K562 (cell line): ENCODE data around the gene SH3BP5. TPM values are rescaled to one million over a fixed set of nuclear protein-coding genes. Genes with fewer than 3 reads are reported as not detected.

Experiments
- ATAC-seq: fragments of 200-7000 bp; cut with Tn5 transposase; 3 replicates; pipeline ENCODE4 v1.9.1; 2020; ENCODE audit warnings: moderate library complexity
- BruUV-seq: library from RNA; stranded (reverse); fragments of 400-500 nt; replicated peaks from 2 replicates; lab custom pipeline; 2021; lab: Mats Ljungman, UMichigan
- CTCF ChIA-PET: fragments of 300-600 bp; formaldehyde crosslinking; extraction: SDS; loops from one replicate; lab custom pipeline; 2021; ENCODE audit warnings: low intra/inter-chr PET ratio; lab: Yijun Ruan, JAX
- POLR2A ChIA-PET: fragments of 300-600, 350-650 bp; sonication (Branson Sonifier 250); formaldehyde crosslinking; extraction: SDS; loops from one replicate; lab custom pipeline; 2021; ENCODE audit warnings: antibody characterized with exemption, inconsistent platforms; lab: Yijun Ruan, JAX
- DNase-seq, 4 experiments: peaks; one replicate each; pipeline versions ENCODE4 v3.0.0 to v3.0.0-alpha.2; 2011 to 2018; ENCODE audit warnings: low spot score in 3 of 4, mixed read lengths in 3 of 4; ENCODE audit errors: extremely low read depth in 1 of 4
- FAIRE-seq: peaks from 2 replicates; lab custom pipeline; 2011; peaks lifted over from hg19 to GRCh38; lab: Jason Lieb, UNC
- H2AFZ ChIP-seq: 2 replicates; pipeline ENCODE4 v1.6.0; 2011; ENCODE audit warnings: low read depth, low read length, control low read depth, inconsistent platforms
- H3K27ac ChIP-seq: fragments of 200-600 bp; 3 replicates; pipeline ENCODE4 v1.8.0; 2011; ENCODE audit warnings: low read depth, mild to moderate bottlenecking, control low read depth, inconsistent platforms, low read length, moderate library complexity, mixed read lengths; ENCODE audit errors: extremely low read depth
- H3K27me3 ChIP-seq, 2 experiments: fragments of 300-600 bp in 1 of 2; 2 replicates in 1 of 2; 3 replicates in 1 of 2; pipeline versions ENCODE4 v1.6.0 to v1.8.0; 2011; ENCODE audit warnings: inconsistent platforms in 2 of 2, low read length in 2 of 2, mild to moderate bottlenecking in 1 of 2, mixed read lengths in 1 of 2, moderate library complexity in 1 of 2; ENCODE audit not compliant: control insufficient read depth in 2 of 2, insufficient read depth in 2 of 2
- H3K36me3 ChIP-seq: fragments of 300-600 bp; 3 replicates; pipeline ENCODE4 v1.8.0; 2011; ENCODE audit warnings: mild to moderate bottlenecking, low read length, inconsistent platforms; ENCODE audit not compliant: control insufficient read depth, insufficient read depth
- H3K4me1 ChIP-seq, 2 experiments: fragments of 200-600 bp in 1 of 2; replicated peaks in 1 of 2; 2 replicates in 1 of 2; 3 replicates in 1 of 2; pipeline versions ENCODE4 v1.5.1 to v1.8.0; 2011; ENCODE audit warnings: inconsistent platforms in 2 of 2, low read length in 2 of 2, mild to moderate bottlenecking in 1 of 2, mixed read lengths in 1 of 2, moderate library complexity in 1 of 2; ENCODE audit not compliant: control insufficient read depth in 2 of 2, insufficient read depth in 2 of 2
- H3K4me2 ChIP-seq: 2 replicates; pipeline ENCODE4 v1.6.1; 2011; ENCODE audit warnings: low read length, control low read depth, inconsistent platforms, mixed read lengths; ENCODE audit not compliant: insufficient read depth
- H3K4me3 ChIP-seq: fragments of 200-600 bp; sonication (generic), shearing (Covaris generic); 2 replicates; pipeline ENCODE4 v1.5.1; 2016; ENCODE audit warnings: control low read depth, inconsistent platforms
- H3K79me2 ChIP-seq: fragments of 200-600 bp; 3 replicates; pipeline ENCODE4 v1.8.0; 2011; ENCODE audit warnings: low read length, inconsistent platforms; ENCODE audit not compliant: control insufficient read depth, insufficient read depth
- H3K9ac ChIP-seq, 2 experiments: 2 replicates each; pipeline versions ENCODE4 v1.6.0 to v1.6.1; 2011; ENCODE audit warnings: low read depth in 2 of 2, low read length in 2 of 2, control low read depth in 1 of 2, inconsistent platforms in 1 of 2, mild to moderate bottlenecking in 1 of 2, mixed read lengths in 1 of 2; ENCODE audit not compliant: insufficient read depth in 1 of 2
- H3K9me1 ChIP-seq: one replicate; pipeline ENCODE4 v1.6.0; 2011; ENCODE audit warnings: inconsistent platforms, mild to moderate bottlenecking, low read length, moderate library complexity; ENCODE audit not compliant: control insufficient read depth, insufficient read depth
- H3K9me3 ChIP-seq: replicated peaks from 2 replicates; pipeline ENCODE4 v1.5.1; 2011; ENCODE audit warnings: low read depth, low read length, inconsistent platforms; ENCODE audit not compliant: control insufficient read depth, insufficient read depth
- H4K20me1 ChIP-seq: replicated peaks from 2 replicates; pipeline ENCODE4 v1.6.1; 2011; ENCODE audit warnings: low read length, inconsistent platforms, mixed read lengths; ENCODE audit not compliant: control insufficient read depth, insufficient read depth
- BDP1 ChIP-seq: IDR thresholded peaks from 3 replicates; pipeline ENCODE4 v1.6.1; 2011; ENCODE audit not compliant: insufficient read length, insufficient read depth
- BRCA1 ChIP-seq, 2 experiments: fragments of 450-650 bp in 1 of 2; sonication (generic) in 1 of 2; formaldehyde crosslinking in 1 of 2; IDR thresholded peaks; 2 replicates each; pipeline versions ENCODE4 v1.5.0 to v1.6.1; 2017 to 2020; ENCODE audit warnings: mild to moderate bottlenecking in 1 of 2, missing genetic modification reagents in 1 of 2
- EP300 ChIP-seq: IDR thresholded peaks from 2 replicates; pipeline ENCODE4 v1.6.1; 2012; ENCODE audit warnings: low read length, improper control_type of control experiment
- GABPB2 ChIP-seq: fragments of 250-450 bp; sonication (Bioruptor Pico); conservative IDR thresholded peaks from 2 replicates; pipeline ENCODE4 v1.5.1; 2021; ENCODE audit warnings: mild to moderate bottlenecking
- GATA2 ChIP-seq: sonication (generic); formaldehyde crosslinking; IDR thresholded peaks from 2 replicates; pipeline ENCODE4 v1.4.0; 2020; ENCODE audit warnings: mild to moderate bottlenecking, missing genetic modification reagents
- IRF9 ChIP-seq: fragments of 450-650 bp; IDR thresholded peaks from 2 replicates; pipeline ENCODE4 v1.6.1; 2016; ENCODE audit warnings: missing biosample characterization, missing genetic modification characterization
- KDM4B ChIP-seq, 2 experiments: fragments of 450-650 bp in 1 of 2; sonication (generic) in 1 of 2; IDR thresholded peaks; 2 replicates each; pipeline ENCODE4 v1.6.1; 2016 to 2017; ENCODE audit warnings: borderline replicate concordance in 2 of 2, antibody characterized with exemption in 1 of 2, low read depth in 1 of 2, mild to moderate bottlenecking in 1 of 2
- LCOR ChIP-seq: sonication (generic); formaldehyde crosslinking; IDR thresholded peaks from 2 replicates; pipeline ENCODE4 v1.8.0; 2022; ENCODE audit warnings: mild to moderate bottlenecking, missing genetic modification reagents
- PHB2 ChIP-seq: fragments of 450-650 bp; IDR thresholded peaks from 2 replicates; pipeline ENCODE4 v1.6.1; 2017; ENCODE audit warnings: low read depth
- ZKSCAN1 ChIP-seq: fragments of 150-350 bp; IDR thresholded peaks from 2 replicates; pipeline ENCODE4 v1.6.1; 2016; ENCODE audit warnings: low read depth, low read length
- ZNF146 ChIP-seq: IDR thresholded peaks from one replicate; pipeline ENCODE4 v1.6.1; 2018; ENCODE audit warnings: missing compliant biosample characterization; ENCODE audit not compliant: unreplicated experiment
- ZNF707 ChIP-seq: fragments of 250-450 bp; sonication (Bioruptor Pico); conservative IDR thresholded peaks from 2 replicates; pipeline ENCODE4 v1.8.0; 2022; ENCODE audit warnings: inconsistent platforms, mild to moderate bottlenecking, moderate library complexity
- WGBS: fragments of 100-300 bp; shearing (Covaris generic); methylation state at CpG from one replicate; pipeline ENCODE4 v1.1.6; 2016; ENCODE audit warnings: low coverage, mixed read lengths; ENCODE audit not compliant: insufficient coverage; ENCODE audit errors: missing lambda C conversion rate; 5-methylcytosine and 5-hydroxymethylcytosine counted together
- in situ Hi-C: fragments of 300-500 bp; cut with MboI; formaldehyde crosslinking; loops from 4 replicates; pipeline ENCODE4 v1.15.0; 2018; ENCODE audit warnings: inconsistent platforms, mixed read lengths
- intact Hi-C: fragments of 100-400 bp; cut with micrococcal nuclease; formaldehyde crosslinking; loops from 2 replicates; pipeline ENCODE4 v1.14.2; 2022
- polyA plus RNA-seq, 8 experiments: library from polyadenylated mRNA; depleted of rRNA in 4 of 8; stranded (reverse) in 5 of 8; unstranded in 3 of 8; fragments of >200 nt; fragmentation: Nextera tagmentation in 2 of 8; fragmentation: Illumina TruSeq in 1 of 8; extraction: Ambion mirVana in 2 of 8; extraction: Trizol in 1 of 8; gene quantifications; 2 replicates each; pipeline versions ENCODE4 v1.2.1 to v1.2.3, GENCODE V29; 2011 to 2014; ENCODE audit warnings: inconsistent platforms in 1 of 8, missing spikeins in 1 of 8
- total RNA-seq, 7 experiments: library from RNA; depleted of rRNA in 6 of 7; stranded (reverse); fragments of >200 nt in 6 of 7; fragmentation: Illumina TruSeq in 2 of 7; extraction: Trizol in 2 of 7; gene quantifications; 2 replicates each; pipeline versions ENCODE4 v1.2.1 to v1.2.3, GENCODE V29; 2011 to 2021; ENCODE audit warnings: low replicate concordance in 1 of 7
- TF ChIP-seq, protein P1 (sequence below), 2 experiments: fragments of 450-650 bp in 1 of 2; sonication (generic) in 1 of 2; formaldehyde crosslinking in 1 of 2; IDR thresholded peaks in 1 of 2; conservative IDR thresholded peaks in 1 of 2; 2 replicates each; pipeline versions ENCODE4 v1.6.1 to v1.8.1; 2016 to 2023; ENCODE audit warnings: mild to moderate bottlenecking in 2 of 2, moderate library complexity in 2 of 2, inconsistent platforms in 1 of 2, missing genetic modification reagents in 1 of 2
- TF ChIP-seq, protein P2 (sequence below): fragments of 450-650 bp; IDR thresholded peaks from 2 replicates; pipeline ENCODE4 v1.6.1; 2016; ENCODE audit warnings: mild to moderate bottlenecking

Gene SH3BP5
- total and polyA plus RNA-seq, 9 of the 15 experiments (the other 6 are each of a cell fraction or from before 2014, with no cell fraction given), result 2.9 to 29.0 (median 14.9) TPM

DNA sequence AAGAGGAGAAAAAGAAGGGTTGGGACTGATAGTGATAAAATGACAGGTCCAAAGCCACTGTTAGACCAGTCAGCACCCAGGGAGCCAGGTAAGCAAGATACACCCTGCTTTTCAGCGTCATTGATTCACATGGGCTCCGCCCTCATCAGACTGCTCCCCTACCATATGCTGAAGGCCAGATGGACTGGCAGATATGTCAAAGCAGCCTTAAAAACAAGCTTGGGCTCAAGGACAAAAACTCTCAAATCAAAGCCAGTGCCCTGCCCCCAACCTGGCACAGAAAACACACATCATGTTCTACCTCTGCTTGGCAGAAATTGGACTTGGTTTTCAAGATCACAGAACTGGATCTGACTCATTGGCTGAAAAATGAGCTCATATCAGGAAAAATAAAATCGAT, 33.4 kb downstream of the SH3BP5 start:
- CTCF ChIA-PET, result no interaction called here
- H4K20me1 ChIP-seq, result no peaks in the 10 kb centered on the region
- DNase-seq, result peak; percentile 67 to 75 (median 72)
- peak; percentile 44 for FAIRE-seq
- peaks cover 18% of the 10 kb centered on the region for H3K36me3 ChIP-seq
- H3K9me1 ChIP-seq, result no peaks in the 10 kb centered on the region
- intact Hi-C loops (no loop called here), in situ Hi-C loops (no loop called here)
- peak; percentile 64 for ATAC-seq
- H3K4me1 ChIP-seq, result peaks cover 36 to 54% of the 10 kb centered on the region in 2 experiments
- H3K27me3 ChIP-seq, result no peaks in the 10 kb centered on the region
- 33% methylated on average over 3 of the region's 3 CpGs for WGBS
- no peak overlapping the region for H3K4me3 ChIP-seq
- H3K79me2 ChIP-seq, result peaks cover 4% of the 10 kb centered on the region; the same call in 1 of the 3 replicates
- POLR2A ChIA-PET, result interaction anchor here (0.6 to 3.5 kb wide), 7 partner anchors 9 to 871 kb away, joined by 3 to 21 read pairs (median 4); no protein-coding TSS in a partner anchor
- no peaks in the 10 kb centered on the region for H3K9me3 ChIP-seq
- no peak overlapping the region for H2AFZ ChIP-seq
- no TSS peak for BruUV-seq
- no peak overlapping the region for H3K4me2 ChIP-seq
- peak overlapping the region in 1 of 2 experiments; percentile 3; a peak in 1 of 4 replicates for H3K9ac ChIP-seq
- H3K27ac ChIP-seq, result no peak overlapping the region
- TF ChIP-seq EP300 (no peak), GABPB2 (CRISPR knock-in tag) (no peak), GATA2 (CRISPR knock-in tag) (peak; percentile 53; the same call in 1 of the 2 replicates), BRCA1 (IDR thresholded peaks at IDR 0.05) (no peak), BRCA1 (CRISPR knock-in tag; IDR thresholded peaks at IDR 0.05) (no peak), LCOR (CRISPR knock-in tag) (no peak), ZNF146 (no peak), ZKSCAN1 (no peak), BDP1 (no peak), IRF9 (tag) (no peak), KDM4B (IDR thresholded peaks at IDR 0.05; ENCODE audit: borderline replicate concordance in 2 of 2, low read depth in 1 of 2) (no peak), ZNF707 (CRISPR knock-in tag) (no peak), PHB2 (no peak)
- TF ChIP-seq, protein P1, sequence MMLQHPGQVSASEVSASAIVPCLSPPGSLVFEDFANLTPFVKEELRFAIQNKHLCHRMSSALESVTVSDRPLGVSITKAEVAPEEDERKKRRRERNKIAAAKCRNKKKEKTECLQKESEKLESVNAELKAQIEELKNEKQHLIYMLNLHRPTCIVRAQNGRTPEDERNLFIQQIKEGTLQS (IDR thresholded peaks at IDR 0.05), result no peak
- TF ChIP-seq, protein P1 (CRISPR knock-in tag; conservative IDR thresholded peaks at IDR 0.05), result no peak
- TF ChIP-seq, protein P2, sequence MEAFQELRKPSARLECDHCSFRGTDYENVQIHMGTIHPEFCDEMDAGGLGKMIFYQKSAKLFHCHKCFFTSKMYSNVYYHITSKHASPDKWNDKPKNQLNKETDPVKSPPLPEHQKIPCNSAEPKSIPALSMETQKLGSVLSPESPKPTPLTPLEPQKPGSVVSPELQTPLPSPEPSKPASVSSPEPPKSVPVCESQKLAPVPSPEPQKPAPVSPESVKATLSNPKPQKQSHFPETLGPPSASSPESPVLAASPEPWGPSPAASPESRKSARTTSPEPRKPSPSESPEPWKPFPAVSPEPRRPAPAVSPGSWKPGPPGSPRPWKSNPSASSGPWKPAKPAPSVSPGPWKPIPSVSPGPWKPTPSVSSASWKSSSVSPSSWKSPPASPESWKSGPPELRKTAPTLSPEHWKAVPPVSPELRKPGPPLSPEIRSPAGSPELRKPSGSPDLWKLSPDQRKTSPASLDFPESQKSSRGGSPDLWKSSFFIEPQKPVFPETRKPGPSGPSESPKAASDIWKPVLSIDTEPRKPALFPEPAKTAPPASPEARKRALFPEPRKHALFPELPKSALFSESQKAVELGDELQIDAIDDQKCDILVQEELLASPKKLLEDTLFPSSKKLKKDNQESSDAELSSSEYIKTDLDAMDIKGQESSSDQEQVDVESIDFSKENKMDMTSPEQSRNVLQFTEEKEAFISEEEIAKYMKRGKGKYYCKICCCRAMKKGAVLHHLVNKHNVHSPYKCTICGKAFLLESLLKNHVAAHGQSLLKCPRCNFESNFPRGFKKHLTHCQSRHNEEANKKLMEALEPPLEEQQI, result no peak
